Measurements from ENCODE around the gene TMEM201. TPM values are rescaled to one million over a fixed set of nuclear protein-coding genes. Genes with fewer than 3 reads are reported as not detected.

TMEM201 gene
- total RNA-seq, 1 experiment from 2014 or later, result 30.4 TPM

DNA sequence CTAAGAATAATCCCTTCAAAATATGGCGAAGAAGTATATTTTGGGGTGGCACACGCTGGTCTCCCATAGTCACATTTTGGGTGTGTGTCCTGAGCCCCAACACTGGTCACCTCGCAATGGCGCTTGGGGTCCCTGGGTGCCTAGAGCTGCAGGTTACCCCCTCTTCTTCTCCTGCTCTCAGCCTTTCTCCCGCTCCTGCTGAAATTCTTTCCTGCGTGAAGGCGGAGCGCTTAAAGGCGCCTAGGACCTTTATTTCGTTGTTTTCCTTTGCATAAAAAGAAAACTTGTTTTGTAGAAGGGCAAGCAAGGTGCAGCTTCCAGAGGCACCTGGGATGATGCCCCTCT lies 62.5 kb downstream of the TMEM201 start (continued):
- TF ChIP-seq, protein P1, sequence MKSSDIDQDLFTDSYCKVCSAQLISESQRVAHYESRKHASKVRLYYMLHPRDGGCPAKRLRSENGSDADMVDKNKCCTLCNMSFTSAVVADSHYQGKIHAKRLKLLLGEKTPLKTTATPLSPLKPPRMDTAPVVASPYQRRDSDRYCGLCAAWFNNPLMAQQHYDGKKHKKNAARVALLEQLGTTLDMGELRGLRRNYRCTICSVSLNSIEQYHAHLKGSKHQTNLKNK (CRISPR knock-in tag; IDR thresholded peaks at IDR 0.05), result no peak

DNA sequence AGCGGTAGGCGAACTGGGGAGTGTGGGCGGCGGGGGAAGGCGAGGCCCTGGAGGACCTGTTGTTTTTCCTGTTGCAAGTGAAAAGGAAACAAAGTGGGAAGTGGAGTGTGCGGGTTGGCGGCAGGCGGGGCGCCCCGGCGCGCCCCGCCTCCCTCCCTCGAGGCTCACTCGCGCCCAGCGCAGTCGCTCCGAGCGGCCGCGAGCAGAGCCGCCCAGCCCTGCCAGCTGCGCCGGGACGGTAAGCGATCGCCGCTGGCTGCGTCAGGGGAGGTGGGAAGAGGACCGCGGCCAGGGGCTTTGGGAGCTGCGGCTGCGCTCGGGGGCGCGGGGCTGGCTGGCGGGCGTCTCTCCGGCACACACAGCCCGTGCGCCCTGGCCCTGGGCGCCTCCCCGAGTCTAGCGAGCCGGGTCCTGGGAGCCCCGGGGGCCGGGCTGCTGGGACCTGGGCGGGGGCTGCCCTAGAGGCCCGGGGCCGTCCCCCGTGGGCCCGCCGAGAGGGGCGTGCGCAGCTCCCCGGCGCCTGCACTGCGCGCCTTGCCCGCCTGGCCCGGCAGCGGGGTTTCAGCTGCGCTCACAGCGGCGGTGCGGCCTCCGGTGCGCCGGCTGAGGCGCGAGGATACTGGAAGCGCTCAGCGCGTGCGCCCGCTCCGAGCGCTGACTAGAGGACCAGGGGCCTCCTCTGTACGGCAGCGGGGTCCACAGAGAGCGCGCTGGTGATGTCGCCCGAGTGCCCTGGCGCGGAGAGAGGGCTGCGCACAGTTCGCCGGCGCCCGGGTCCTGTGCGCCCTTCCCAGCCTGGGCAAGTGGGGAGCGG lies 63.1 kb downstream of the TMEM201 start, which contains the start of gene PIK3CD:
Gene PIK3CD, plus strand, starts transcription at position 167 of the 814 bp plus-strand sequence. CDS start 58,725 bp downstream, outside the sequence.
- Mint-ChIP-seq H3K27me3 (ENCODE audit: low read depth) (peaks cover 58% of the 10 kb centered on the region), H3K4me3 (peak within 1 kb of the TSS; percentile 72), H3K4me1 (peaks cover 4% of the 10 kb centered on the region; the same call in 1 of the 2 replicates), H3K36me3 (no peaks in the 10 kb centered on the region), H3K27ac (no peak within 1 kb of the TSS), H3K9me3 (no peaks in the 10 kb centered on the region)
- DNase-seq (ENCODE audit: low spot score), result peak; percentile 70
- ChIA-PET CTCF (interaction anchor here (0.5 to 3.0 kb wide), 15 partner anchors 19 to 505 kb away, joined by 3 to 24 read pairs (median 3); no protein-coding TSS in a partner anchor), POLR2A (no interaction called here)
- ATAC-seq, result peak; percentile 83
- TF ChIP-seq JUN (CRISPR knock-in tag; IDR thresholded peaks at IDR 0.05) (no peak), NFATC4 (CRISPR knock-in tag; IDR thresholded peaks at IDR 0.05) (no peak), GTF2I (CRISPR knock-in tag; conservative IDR thresholded peaks at IDR 0.05) (no peak), NR3C1 (CRISPR knock-in tag; conservative IDR thresholded peaks at IDR 0.05; ENCODE audit: low read depth) (0 out of 2 replicates have a peak, but pooled peaks have one; percentile 75), SOX15 (CRISPR knock-in tag; IDR thresholded peaks at IDR 0.05) (no peak), SMAD3 (CRISPR knock-in tag; IDR thresholded peaks at IDR 0.05; ENCODE audit: borderline replicate concordance) (no peak), CBFB (CRISPR knock-in tag; IDR thresholded peaks at IDR 0.05; ENCODE audit: low read depth) (no peak), RORB (CRISPR knock-in tag; IDR thresholded peaks at IDR 0.05) (no peak), ZNF121 (CRISPR knock-in tag; IDR thresholded peaks at IDR 0.05) (no peak), CREM (CRISPR knock-in tag; IDR thresholded peaks at IDR 0.05) (0 out of 2 replicates have a peak, but pooled peaks have one; percentile 24), NR2C2 (CRISPR knock-in tag; IDR thresholded peaks at IDR 0.05) (no peak), MXD4 (CRISPR knock-in tag; IDR thresholded peaks at IDR 0.05; ENCODE audit: borderline replicate concordance) (no peak)
- TF ChIP-seq, protein P2, sequence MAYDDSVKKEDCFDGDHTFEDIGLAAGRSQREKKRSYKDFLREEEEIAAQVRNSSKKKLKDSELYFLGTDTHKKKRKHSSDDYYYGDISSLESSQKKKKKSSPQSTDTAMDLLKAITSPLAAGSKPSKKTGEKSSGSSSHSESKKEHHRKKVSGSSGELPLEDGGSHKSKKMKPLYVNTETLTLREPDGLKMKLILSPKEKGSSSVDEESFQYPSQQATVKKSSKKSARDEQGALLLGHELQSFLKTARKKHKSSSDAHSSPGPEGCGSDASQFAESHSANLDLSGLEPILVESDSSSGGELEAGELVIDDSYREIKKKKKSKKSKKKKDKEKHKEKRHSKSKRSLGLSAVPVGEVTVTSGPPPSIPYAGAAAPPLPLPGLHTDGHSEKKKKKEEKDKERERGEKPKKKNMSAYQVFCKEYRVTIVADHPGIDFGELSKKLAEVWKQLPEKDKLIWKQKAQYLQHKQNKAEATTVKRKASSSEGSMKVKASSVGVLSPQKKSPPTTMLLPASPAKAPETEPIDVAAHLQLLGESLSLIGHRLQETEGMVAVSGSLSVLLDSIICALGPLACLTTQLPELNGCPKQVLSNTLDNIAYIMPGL (CRISPR knock-in tag; IDR thresholded peaks at IDR 0.05), result peak; percentile 51
- TF ChIP-seq, protein P3, sequence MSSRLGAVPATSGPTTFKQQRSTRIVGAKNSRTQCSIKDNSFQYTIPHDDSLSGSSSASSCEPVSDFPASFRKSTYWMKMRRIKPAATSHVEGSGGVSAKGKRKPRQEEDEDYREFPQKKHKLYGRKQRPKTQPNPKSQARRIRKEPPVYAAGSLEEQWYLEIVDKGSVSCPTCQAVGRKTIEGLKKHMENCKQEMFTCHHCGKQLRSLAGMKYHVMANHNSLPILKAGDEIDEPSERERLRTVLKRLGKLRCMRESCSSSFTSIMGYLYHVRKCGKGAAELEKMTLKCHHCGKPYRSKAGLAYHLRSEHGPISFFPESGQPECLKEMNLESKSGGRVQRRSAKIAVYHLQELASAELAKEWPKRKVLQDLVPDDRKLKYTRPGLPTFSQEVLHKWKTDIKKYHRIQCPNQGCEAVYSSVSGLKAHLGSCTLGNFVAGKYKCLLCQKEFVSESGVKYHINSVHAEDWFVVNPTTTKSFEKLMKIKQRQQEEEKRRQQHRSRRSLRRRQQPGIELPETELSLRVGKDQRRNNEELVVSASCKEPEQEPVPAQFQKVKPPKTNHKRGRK (CRISPR knock-in tag; IDR thresholded peaks at IDR 0.05; ENCODE audit: borderline replicate concordance), result no peak
- TF ChIP-seq, protein P4, sequence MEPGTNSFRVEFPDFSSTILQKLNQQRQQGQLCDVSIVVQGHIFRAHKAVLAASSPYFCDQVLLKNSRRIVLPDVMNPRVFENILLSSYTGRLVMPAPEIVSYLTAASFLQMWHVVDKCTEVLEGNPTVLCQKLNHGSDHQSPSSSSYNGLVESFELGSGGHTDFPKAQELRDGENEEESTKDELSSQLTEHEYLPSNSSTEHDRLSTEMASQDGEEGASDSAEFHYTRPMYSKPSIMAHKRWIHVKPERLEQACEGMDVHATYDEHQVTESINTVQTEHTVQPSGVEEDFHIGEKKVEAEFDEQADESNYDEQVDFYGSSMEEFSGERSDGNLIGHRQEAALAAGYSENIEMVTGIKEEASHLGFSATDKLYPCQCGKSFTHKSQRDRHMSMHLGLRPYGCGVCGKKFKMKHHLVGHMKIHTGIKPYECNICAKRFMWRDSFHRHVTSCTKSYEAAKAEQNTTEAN (CRISPR knock-in tag; IDR thresholded peaks at IDR 0.05), result no peak
- TF ChIP-seq, protein P5, sequence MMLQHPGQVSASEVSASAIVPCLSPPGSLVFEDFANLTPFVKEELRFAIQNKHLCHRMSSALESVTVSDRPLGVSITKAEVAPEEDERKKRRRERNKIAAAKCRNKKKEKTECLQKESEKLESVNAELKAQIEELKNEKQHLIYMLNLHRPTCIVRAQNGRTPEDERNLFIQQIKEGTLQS (CRISPR knock-in tag; conservative IDR thresholded peaks at IDR 0.05), result no peak
- TF ChIP-seq, protein P6, sequence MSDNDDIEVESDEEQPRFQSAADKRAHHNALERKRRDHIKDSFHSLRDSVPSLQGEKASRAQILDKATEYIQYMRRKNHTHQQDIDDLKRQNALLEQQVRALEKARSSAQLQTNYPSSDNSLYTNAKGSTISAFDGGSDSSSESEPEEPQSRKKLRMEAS (CRISPR knock-in tag; IDR thresholded peaks at IDR 0.05), result peak; percentile 30; the same call in 1 of the 2 replicates
- TF ChIP-seq, protein P7, sequence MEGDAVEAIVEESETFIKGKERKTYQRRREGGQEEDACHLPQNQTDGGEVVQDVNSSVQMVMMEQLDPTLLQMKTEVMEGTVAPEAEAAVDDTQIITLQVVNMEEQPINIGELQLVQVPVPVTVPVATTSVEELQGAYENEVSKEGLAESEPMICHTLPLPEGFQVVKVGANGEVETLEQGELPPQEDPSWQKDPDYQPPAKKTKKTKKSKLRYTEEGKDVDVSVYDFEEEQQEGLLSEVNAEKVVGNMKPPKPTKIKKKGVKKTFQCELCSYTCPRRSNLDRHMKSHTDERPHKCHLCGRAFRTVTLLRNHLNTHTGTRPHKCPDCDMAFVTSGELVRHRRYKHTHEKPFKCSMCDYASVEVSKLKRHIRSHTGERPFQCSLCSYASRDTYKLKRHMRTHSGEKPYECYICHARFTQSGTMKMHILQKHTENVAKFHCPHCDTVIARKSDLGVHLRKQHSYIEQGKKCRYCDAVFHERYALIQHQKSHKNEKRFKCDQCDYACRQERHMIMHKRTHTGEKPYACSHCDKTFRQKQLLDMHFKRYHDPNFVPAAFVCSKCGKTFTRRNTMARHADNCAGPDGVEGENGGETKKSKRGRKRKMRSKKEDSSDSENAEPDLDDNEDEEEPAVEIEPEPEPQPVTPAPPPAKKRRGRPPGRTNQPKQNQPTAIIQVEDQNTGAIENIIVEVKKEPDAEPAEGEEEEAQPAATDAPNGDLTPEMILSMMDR (IDR thresholded peaks at IDR 0.05), result no peak
- TF ChIP-seq, protein P8, sequence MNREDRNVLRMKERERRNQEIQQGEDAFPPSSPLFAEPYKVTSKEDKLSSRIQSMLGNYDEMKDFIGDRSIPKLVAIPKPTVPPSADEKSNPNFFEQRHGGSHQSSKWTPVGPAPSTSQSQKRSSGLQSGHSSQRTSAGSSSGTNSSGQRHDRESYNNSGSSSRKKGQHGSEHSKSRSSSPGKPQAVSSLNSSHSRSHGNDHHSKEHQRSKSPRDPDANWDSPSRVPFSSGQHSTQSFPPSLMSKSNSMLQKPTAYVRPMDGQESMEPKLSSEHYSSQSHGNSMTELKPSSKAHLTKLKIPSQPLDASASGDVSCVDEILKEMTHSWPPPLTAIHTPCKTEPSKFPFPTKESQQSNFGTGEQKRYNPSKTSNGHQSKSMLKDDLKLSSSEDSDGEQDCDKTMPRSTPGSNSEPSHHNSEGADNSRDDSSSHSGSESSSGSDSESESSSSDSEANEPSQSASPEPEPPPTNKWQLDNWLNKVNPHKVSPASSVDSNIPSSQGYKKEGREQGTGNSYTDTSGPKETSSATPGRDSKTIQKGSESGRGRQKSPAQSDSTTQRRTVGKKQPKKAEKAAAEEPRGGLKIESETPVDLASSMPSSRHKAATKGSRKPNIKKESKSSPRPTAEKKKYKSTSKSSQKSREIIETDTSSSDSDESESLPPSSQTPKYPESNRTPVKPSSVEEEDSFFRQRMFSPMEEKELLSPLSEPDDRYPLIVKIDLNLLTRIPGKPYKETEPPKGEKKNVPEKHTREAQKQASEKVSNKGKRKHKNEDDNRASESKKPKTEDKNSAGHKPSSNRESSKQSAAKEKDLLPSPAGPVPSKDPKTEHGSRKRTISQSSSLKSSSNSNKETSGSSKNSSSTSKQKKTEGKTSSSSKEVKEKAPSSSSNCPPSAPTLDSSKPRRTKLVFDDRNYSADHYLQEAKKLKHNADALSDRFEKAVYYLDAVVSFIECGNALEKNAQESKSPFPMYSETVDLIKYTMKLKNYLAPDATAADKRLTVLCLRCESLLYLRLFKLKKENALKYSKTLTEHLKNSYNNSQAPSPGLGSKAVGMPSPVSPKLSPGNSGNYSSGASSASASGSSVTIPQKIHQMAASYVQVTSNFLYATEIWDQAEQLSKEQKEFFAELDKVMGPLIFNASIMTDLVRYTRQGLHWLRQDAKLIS (CRISPR knock-in tag; IDR thresholded peaks at IDR 0.05; ENCODE audit: borderline replicate concordance), result no peak
- TF ChIP-seq, protein P9, sequence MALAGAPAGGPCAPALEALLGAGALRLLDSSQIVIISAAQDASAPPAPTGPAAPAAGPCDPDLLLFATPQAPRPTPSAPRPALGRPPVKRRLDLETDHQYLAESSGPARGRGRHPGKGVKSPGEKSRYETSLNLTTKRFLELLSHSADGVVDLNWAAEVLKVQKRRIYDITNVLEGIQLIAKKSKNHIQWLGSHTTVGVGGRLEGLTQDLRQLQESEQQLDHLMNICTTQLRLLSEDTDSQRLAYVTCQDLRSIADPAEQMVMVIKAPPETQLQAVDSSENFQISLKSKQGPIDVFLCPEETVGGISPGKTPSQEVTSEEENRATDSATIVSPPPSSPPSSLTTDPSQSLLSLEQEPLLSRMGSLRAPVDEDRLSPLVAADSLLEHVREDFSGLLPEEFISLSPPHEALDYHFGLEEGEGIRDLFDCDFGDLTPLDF (CRISPR knock-in tag; IDR thresholded peaks at IDR 0.05), result no peak
- TF ChIP-seq, protein P10, sequence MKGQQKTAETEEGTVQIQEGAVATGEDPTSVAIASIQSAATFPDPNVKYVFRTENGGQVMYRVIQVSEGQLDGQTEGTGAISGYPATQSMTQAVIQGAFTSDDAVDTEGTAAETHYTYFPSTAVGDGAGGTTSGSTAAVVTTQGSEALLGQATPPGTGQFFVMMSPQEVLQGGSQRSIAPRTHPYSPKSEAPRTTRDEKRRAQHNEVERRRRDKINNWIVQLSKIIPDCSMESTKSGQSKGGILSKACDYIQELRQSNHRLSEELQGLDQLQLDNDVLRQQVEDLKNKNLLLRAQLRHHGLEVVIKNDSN (CRISPR knock-in tag; IDR thresholded peaks at IDR 0.05), result no peak

All from WTC11 (cell line).